HEK293 (cell line): ENCODE measurements around the gene UBALD1.
A peak's percentile ranks its signal among the peaks of the same experiment; 100 is the strongest.

Source experiments
- BCL11A ChIP-seq: fragments of 450-650 bp; formaldehyde crosslinking; IDR thresholded peaks from 2 replicates; pipeline ENCODE4 v1.5.1; 2016; ENCODE audit warnings: low read depth, missing biosample characterization, missing genetic modification characterization
- FEZF1 ChIP-seq: fragments of 450-650 bp; formaldehyde crosslinking; IDR thresholded peaks from 2 replicates; pipeline ENCODE4 v1.5.1; 2016; ENCODE audit warnings: missing biosample characterization, missing genetic modification characterization
- PRDM1 ChIP-seq: fragments of 450-650 bp; formaldehyde crosslinking; IDR thresholded peaks from 2 replicates; pipeline ENCODE4; 2016; ENCODE audit warnings: missing biosample characterization, missing genetic modification characterization
- PRDM10 ChIP-seq: fragments of 450-650 bp; formaldehyde crosslinking; IDR thresholded peaks from 2 replicates; pipeline ENCODE4 v1.5.1; 2016; ENCODE audit warnings: missing biosample characterization, missing genetic modification characterization
- PRDM6 ChIP-seq: fragments of 450-650 bp; formaldehyde crosslinking; IDR thresholded peaks from 2 replicates; pipeline ENCODE4 v1.5.1; 2017; ENCODE audit warnings: missing biosample characterization, missing genetic modification characterization
- SCRT1 ChIP-seq: fragments of 450-650 bp; formaldehyde crosslinking; IDR thresholded peaks from 2 replicates; pipeline ENCODE4 v1.5.1; 2016; ENCODE audit warnings: missing biosample characterization, missing genetic modification characterization, borderline replicate concordance
- ZBTB7A ChIP-seq: fragments of 450-650 bp; formaldehyde crosslinking; IDR thresholded peaks from 2 replicates; pipeline ENCODE4 v1.5.1; 2016; ENCODE audit warnings: low read depth, missing biosample characterization, missing genetic modification characterization
- ZFHX2 ChIP-seq: fragments of 450-650 bp; formaldehyde crosslinking; conservative IDR thresholded peaks from 2 replicates; pipeline ENCODE4 v1.5.1; 2016; ENCODE audit warnings: missing biosample characterization, missing genetic modification characterization
- ZIC2 ChIP-seq: fragments of 450-650 bp; formaldehyde crosslinking; IDR thresholded peaks from 2 replicates; pipeline ENCODE4 v1.5.1; 2016; ENCODE audit warnings: missing biosample characterization, missing genetic modification characterization
- ZNF138 ChIP-seq: fragments of 450-650 bp; formaldehyde crosslinking; IDR thresholded peaks from 2 replicates; pipeline ENCODE4 v1.5.1; 2016; ENCODE audit warnings: missing biosample characterization, missing genetic modification characterization, borderline replicate concordance
- ZNF155 ChIP-seq: fragments of 450-650 bp; formaldehyde crosslinking; IDR thresholded peaks from 2 replicates; pipeline ENCODE4 v1.5.1; 2016; ENCODE audit warnings: missing biosample characterization, missing genetic modification characterization
- ZNF266 ChIP-seq: fragments of 450-650 bp; formaldehyde crosslinking; IDR thresholded peaks from 2 replicates; pipeline ENCODE4 v1.5.1; 2016; ENCODE audit warnings: missing biosample characterization, missing genetic modification characterization, low read depth
- ZNF292 ChIP-seq: fragments of 450-650 bp; formaldehyde crosslinking; IDR thresholded peaks from 2 replicates; pipeline ENCODE4 v1.5.1; 2016; ENCODE audit warnings: low read depth, missing biosample characterization, missing genetic modification characterization, borderline replicate concordance
- ZNF426 ChIP-seq: fragments of 450-650 bp; formaldehyde crosslinking; IDR thresholded peaks from 2 replicates; pipeline ENCODE4 v1.5.1; 2017; ENCODE audit warnings: missing biosample characterization, missing genetic modification characterization, mild to moderate bottlenecking, inconsistent platforms, moderate library complexity
- ZNF433 ChIP-seq: fragments of 450-650 bp; formaldehyde crosslinking; IDR thresholded peaks from 2 replicates; pipeline ENCODE4 v1.5.1; 2016; ENCODE audit warnings: missing biosample characterization, missing genetic modification characterization, low read depth
- ZNF514 ChIP-seq: fragments of 450-650 bp; formaldehyde crosslinking; IDR thresholded peaks from 2 replicates; pipeline ENCODE4 v1.5.1; 2016; ENCODE audit warnings: missing biosample characterization, missing genetic modification characterization
- ZNF548 ChIP-seq: fragments of 450-650 bp; formaldehyde crosslinking; IDR thresholded peaks from 2 replicates; pipeline ENCODE4 v1.5.1; 2016; ENCODE audit warnings: missing biosample characterization, missing genetic modification characterization
- ZNF549 ChIP-seq: fragments of 450-650 bp; IDR thresholded peaks from 2 replicates; pipeline ENCODE4 v1.5.1; 2018; ENCODE audit warnings: missing biosample characterization, missing genetic modification characterization, mild to moderate bottlenecking, inconsistent platforms, moderate library complexity
- ZNF561 ChIP-seq: fragments of 450-650 bp; IDR thresholded peaks from 2 replicates; pipeline ENCODE4 v1.5.1; 2018; ENCODE audit warnings: missing biosample characterization, missing genetic modification characterization, borderline replicate concordance
- ZNF623 ChIP-seq: fragments of 450-650 bp; formaldehyde crosslinking; IDR thresholded peaks from 2 replicates; pipeline ENCODE4 v1.5.1; 2016; ENCODE audit warnings: missing biosample characterization, missing genetic modification characterization
- ZNF837 ChIP-seq: fragments of 450-650 bp; formaldehyde crosslinking; IDR thresholded peaks from 2 replicates; pipeline ENCODE4 v1.5.1; 2016; ENCODE audit warnings: missing biosample characterization, missing genetic modification characterization
- ZNF843 ChIP-seq: fragments of 450-650 bp; formaldehyde crosslinking; IDR thresholded peaks from 2 replicates; pipeline ENCODE4 v1.5.1; 2016; ENCODE audit warnings: missing biosample characterization, missing genetic modification characterization
- ZSCAN30 ChIP-seq: fragments of 450-650 bp; IDR thresholded peaks from 2 replicates; pipeline ENCODE4 v1.5.1; 2018; ENCODE audit warnings: missing biosample characterization, mild to moderate bottlenecking, missing genetic modification characterization, moderate library complexity
- TF ChIP-seq, protein P1 (sequence below): fragments of 450-650 bp; formaldehyde crosslinking; IDR thresholded peaks from 2 replicates; pipeline ENCODE4 v1.5.1; 2016; ENCODE audit warnings: missing biosample characterization, missing genetic modification characterization
- TF ChIP-seq, protein P2 (sequence below): fragments of 450-650 bp; IDR thresholded peaks from 2 replicates; pipeline ENCODE4 v1.5.1; 2018; ENCODE audit warnings: missing biosample characterization, missing genetic modification characterization
- TF ChIP-seq, protein P3 (sequence below): fragments of 450-650 bp; formaldehyde crosslinking; IDR thresholded peaks from 2 replicates; pipeline ENCODE4 v1.5.1; 2017; ENCODE audit warnings: missing biosample characterization, missing genetic modification characterization
- TF ChIP-seq, protein P4 (sequence below): fragments of 450-650 bp; formaldehyde crosslinking; IDR thresholded peaks from 2 replicates; pipeline ENCODE4 v1.5.1; 2016; ENCODE audit warnings: missing biosample characterization, missing genetic modification characterization

UBALD1 gene

DNA sequence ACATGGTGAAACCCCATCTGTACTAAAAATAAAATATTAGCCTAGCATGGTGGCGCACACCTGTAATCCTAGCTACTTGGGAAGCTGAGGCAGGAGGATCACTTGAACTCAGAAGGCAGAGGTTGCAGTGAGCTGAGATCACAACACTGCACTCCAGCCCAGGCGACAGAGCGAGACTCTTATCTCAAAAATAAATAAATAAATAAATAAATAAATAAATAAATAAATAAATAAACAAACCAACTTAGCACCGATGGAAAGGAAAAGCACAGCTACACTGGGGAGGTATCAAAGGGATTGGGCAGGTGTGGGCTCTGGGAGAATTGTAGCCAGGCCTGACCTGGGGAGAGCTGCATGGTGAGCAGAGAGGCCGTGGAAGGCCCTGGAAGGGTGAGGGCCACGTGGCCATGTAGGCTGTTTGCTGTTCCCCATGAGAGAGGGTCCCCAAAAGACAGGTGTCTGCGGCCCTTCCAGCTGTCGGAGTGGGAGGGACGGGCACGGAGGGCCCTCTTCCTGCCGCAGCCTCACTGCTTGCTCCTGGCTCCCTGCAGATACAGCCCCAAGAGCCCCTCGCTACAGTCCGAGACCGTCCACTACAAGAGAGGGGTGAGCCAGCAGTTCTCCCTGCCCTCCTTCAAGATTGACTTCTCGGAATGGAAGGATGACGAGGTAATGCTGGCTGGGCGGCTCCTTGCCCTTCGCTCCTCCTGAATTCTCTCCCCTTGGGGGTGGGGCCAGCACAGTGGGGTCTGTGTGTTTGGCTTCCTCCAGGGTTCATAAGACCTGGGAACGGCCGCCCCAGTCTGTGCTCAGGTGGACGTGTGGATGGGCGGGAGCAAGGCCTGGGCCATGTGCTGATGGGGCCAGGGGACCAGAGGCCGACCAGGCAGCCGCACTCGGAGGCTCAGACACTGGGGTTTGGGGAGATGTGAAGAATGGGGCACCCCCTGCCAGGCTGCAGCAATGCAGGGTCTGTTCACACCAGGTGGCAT lies 42.3 kb upstream of the UBALD1 start (continued):
- TF ChIP-seq, protein P1, sequence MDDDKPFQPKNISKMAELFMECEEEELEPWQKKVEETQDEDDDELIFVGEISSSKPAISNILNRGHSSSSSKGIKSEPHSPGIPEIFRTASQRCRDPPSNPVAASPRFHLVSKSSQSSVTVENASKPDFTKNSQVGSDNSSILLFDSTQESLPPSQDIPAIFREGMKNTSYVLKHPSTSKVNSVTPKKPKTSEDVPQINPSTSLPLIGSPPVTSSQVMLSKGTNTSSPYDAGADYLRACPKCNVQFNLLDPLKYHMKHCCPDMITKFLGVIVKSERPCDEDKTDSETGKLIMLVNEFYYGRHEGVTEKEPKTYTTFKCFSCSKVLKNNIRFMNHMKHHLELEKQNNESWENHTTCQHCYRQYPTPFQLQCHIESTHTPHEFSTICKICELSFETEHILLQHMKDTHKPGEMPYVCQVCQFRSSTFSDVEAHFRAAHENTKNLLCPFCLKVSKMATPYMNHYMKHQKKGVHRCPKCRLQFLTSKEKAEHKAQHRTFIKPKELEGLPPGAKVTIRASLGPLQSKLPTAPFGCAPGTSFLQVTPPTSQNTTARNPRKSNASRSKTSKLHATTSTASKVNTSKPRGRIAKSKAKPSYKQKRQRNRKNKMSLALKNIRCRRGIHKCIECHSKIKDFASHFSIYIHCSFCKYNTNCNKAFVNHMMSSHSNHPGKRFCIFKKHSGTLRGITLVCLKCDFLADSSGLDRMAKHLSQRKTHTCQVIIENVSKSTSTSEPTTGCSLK (tag by site-specific recombination), result no peak
- TF ChIP-seq ZNF514 (tag by site-specific recombination) (no peak), ZNF549 (tag by site-specific recombination) (no peak), SCRT1 (tag by site-specific recombination) (no peak), ZNF292 (tag by site-specific recombination) (0 out of 2 replicates have a peak, but pooled peaks have one; percentile 36), PRDM6 (tag by site-specific recombination) (no peak), ZNF561 (tag by site-specific recombination) (no peak), ZIC2 (tag by site-specific recombination) (no peak), BCL11A (no peak), ZNF433 (tag by site-specific recombination) (0 out of 2 replicates have a peak, but pooled peaks have one; percentile 38), PRDM10 (tag by site-specific recombination) (no peak), ZNF266 (tag by site-specific recombination) (peak; percentile 65), ZNF155 (no peak), ZNF843 (tag by site-specific recombination) (no peak), ZNF426 (tag by site-specific recombination) (peak; percentile 52), ZSCAN30 (no peak), ZNF548 (tag by site-specific recombination) (no peak), ZFHX2 (tag by site-specific recombination) (no peak), ZNF837 (tag by site-specific recombination) (no peak), PRDM1 (tag by site-specific recombination) (no peak), FEZF1 (tag by site-specific recombination) (no peak), ZNF623 (tag by site-specific recombination) (peak; percentile 59), ZNF138 (no peak), ZBTB7A (tag by site-specific recombination) (no peak)
- TF ChIP-seq, protein P2, sequence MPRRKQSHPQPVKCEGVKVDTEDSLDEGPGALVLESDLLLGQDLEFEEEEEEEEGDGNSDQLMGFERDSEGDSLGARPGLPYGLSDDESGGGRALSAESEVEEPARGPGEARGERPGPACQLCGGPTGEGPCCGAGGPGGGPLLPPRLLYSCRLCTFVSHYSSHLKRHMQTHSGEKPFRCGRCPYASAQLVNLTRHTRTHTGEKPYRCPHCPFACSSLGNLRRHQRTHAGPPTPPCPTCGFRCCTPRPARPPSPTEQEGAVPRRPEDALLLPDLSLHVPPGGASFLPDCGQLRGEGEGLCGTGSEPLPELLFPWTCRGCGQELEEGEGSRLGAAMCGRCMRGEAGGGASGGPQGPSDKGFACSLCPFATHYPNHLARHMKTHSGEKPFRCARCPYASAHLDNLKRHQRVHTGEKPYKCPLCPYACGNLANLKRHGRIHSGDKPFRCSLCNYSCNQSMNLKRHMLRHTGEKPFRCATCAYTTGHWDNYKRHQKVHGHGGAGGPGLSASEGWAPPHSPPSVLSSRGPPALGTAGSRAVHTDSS (tag by site-specific recombination), result no peak
- TF ChIP-seq, protein P3, sequence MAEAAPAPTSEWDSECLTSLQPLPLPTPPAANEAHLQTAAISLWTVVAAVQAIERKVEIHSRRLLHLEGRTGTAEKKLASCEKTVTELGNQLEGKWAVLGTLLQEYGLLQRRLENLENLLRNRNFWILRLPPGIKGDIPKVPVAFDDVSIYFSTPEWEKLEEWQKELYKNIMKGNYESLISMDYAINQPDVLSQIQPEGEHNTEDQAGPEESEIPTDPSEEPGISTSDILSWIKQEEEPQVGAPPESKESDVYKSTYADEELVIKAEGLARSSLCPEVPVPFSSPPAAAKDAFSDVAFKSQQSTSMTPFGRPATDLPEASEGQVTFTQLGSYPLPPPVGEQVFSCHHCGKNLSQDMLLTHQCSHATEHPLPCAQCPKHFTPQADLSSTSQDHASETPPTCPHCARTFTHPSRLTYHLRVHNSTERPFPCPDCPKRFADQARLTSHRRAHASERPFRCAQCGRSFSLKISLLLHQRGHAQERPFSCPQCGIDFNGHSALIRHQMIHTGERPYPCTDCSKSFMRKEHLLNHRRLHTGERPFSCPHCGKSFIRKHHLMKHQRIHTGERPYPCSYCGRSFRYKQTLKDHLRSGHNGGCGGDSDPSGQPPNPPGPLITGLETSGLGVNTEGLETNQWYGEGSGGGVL (tag by site-specific recombination), result no peak
- TF ChIP-seq, protein P4, sequence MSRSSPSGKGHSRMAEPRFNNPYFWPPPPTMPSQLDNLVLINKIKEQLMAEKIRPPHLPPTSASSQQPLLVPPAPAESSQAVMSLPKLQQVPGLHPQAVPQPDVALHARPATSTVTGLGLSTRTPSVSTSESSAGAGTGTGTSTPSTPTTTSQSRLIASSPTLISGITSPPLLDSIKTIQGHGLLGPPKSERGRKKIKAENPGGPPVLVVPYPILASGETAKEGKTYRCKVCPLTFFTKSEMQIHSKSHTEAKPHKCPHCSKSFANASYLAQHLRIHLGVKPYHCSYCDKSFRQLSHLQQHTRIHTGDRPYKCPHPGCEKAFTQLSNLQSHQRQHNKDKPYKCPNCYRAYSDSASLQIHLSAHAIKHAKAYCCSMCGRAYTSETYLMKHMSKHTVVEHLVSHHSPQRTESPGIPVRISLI, result no peak
